Left renal cortex interstitium (tissue), 4 donors: ENCODE data around the gene SLC5A7. TPM values are rescaled to one million over a fixed set of nuclear protein-coding genes. Genes with fewer than 3 reads are reported as not detected.

Experiments
- DNase-seq, 4 donors: peaks; one replicate each; pipeline ENCODE4 v3.0.0-alpha.2; 2013; ENCODE audit warnings: low read depth in 4 of 4, low spot score in 2 of 4, missing footprints in 1 of 4
- polyA plus RNA-seq, 4 donors: library from polyadenylated mRNA; unstranded; fragments of 120-200 nt; gene quantifications; one replicate each; pipeline ENCODE4 v1.2.1, GENCODE V29; 2013; ENCODE audit not compliant: insufficient read length in 4 of 4

The SLC5A7 gene
- polyA plus RNA-seq, 4 donors: 0.33 to 0.84 (median 0.60) TPM

DNA sequence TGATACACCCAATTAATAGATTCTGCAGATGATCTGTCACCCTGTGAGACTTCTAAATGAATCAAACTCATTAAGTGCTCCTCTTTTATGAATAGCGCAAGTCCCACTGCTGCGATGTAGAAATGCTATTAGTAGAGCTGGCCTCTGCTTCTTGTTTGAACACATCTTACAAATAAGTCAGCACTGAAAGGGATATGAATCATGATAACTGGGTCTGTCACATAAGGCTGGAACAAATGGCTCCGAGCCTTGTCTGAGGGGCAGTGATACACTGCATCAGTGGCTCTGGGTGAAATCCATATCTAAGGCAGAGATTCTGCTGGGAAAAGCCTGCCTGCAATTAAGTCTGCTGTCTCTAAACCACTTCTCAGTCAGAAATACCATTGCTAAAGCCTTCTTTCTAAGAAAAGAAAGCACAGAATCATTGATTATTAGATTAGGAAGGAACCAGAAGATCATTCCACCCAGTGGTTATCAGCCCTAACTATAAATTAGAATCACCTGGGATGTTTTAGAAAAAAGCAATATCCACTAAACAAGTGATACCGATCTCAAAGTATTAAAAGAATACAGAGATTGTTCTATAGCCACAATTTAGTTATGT lies 75.2 kb downstream of the SLC5A7 start:
- no peak for DNase-seq

Other genes starting within 250 kb of the SLC5A7 start
- under 1 TPM in 2 of 4 donors, not detected in 2; 0.05 to 0.06 TPM for gene RGPD4, start 159.6 kb upstream of the SLC5A7 start, polyA plus RNA-seq